Right lobe of liver (tissue), 6 donors: Measurements from ENCODE around the gene METTL16. TPM values are rescaled to one million over a fixed set of nuclear protein-coding genes. Genes with fewer than 3 reads are reported as not detected.

Experiments
- ATAC-seq, 4 donors: fragments of 200-7000 bp; cut with Tn5 transposase; one replicate each; pipeline ENCODE4 v1.9.1; 2020; ENCODE audit warnings: mild to moderate bottlenecking in 4 of 4, moderate library complexity in 4 of 4
- DNase-seq, 3 donors: peaks; one replicate each; pipeline ENCODE4 v3.0.0-alpha.2; 2020
- H3K27ac ChIP-seq, 3 donors: fragments of 200-600 bp; one replicate each; pipeline ENCODE4 v1.8.0; 2022
- H3K27me3 ChIP-seq, 2 donors: fragments of 200-600 bp; one replicate each; pipeline ENCODE4 v1.8.0; 2022
- H3K36me3 ChIP-seq, 4 donors: fragments of 200-600 bp; sonication (generic) in 1 of 4; one replicate each; pipeline versions ENCODE4 v1.5.1 to v1.8.0; 2017 to 2022; ENCODE audit warnings: control low read depth in 1 of 4
- H3K4me1 ChIP-seq, 4 donors: fragments of 200-600 bp; sonication (generic) in 1 of 4; one replicate each; pipeline versions ENCODE4 v1.5.1 to v1.8.0; 2017 to 2022; ENCODE audit warnings: control low read depth in 1 of 4
- H3K4me3 ChIP-seq, 3 donors: fragments of 200-600 bp; one replicate each; pipeline ENCODE4 v1.8.0; 2022
- H3K9me3 ChIP-seq, 4 donors: fragments of 200-600 bp; sonication (generic) in 1 of 4; one replicate each; pipeline versions ENCODE4 v1.5.1 to v1.8.0; 2017 to 2022; ENCODE audit warnings: control low read depth in 1 of 4
- POLR2A ChIP-seq: fragments of 450-650 bp; IDR thresholded peaks from one replicate; pipeline ENCODE4 v1.6.1; 2017; ENCODE audit warnings: antibody characterized with exemption, mild to moderate bottlenecking
- WGBS: methylation state at CpG from one replicate; pipeline ENCODE4 v1.1.6; 2018; ENCODE audit warnings: low coverage, low lambda C conversion rate; ENCODE audit not compliant: insufficient coverage; ENCODE audit errors: missing lambda C conversion rate; 5-methylcytosine and 5-hydroxymethylcytosine counted together
- intact Hi-C, 2 donors: fragments of 100-400 bp; cut with DNase I; formaldehyde crosslinking; loops; one replicate each; pipeline versions ENCODE4 v1.11.2 to v1.14.1; 2022
- total RNA-seq, 6 experiments: library from RNA; depleted of rRNA in 2 of 6; stranded (reverse); fragments of >200 nt in 2 of 6; fragmentation: NEBNext Ultra II Directional in 3 of 6; extraction: Animal tissue kit (Norgen Biotek cat#: 25700) in 3 of 6; gene quantifications; one replicate each; pipeline versions ENCODE4 v1.1.0 to v1.2.4, GENCODE V29; 2016 to 2023
- TF ChIP-seq, protein P1 (sequence below), 4 donors: fragments of 200-600 bp in 3 of 4; fragments of 450-650 bp in 1 of 4; IDR thresholded peaks; one replicate each; pipeline versions ENCODE4 v1.5.1 to v1.8.0; 2016 to 2022; ENCODE audit warnings: antibody characterized with exemption in 4 of 4, mild to moderate bottlenecking in 2 of 4
- donor health status: DM: no; HTN: yes; CAD: no.
- donor health status: DM: no; HTN: no; CAD: no.
- donor health status: DM: no; HTN: no; CAD: no.
- donor health status: DM: no; HTN: yes; CAD: no.
- donor health status: DM: no; HTN: yes; CAD: no.

METTL16 gene
- total RNA-seq, 6 experiments from 2014 or later: 8.4 to 12.1 (median 9.3) TPM

DNA sequence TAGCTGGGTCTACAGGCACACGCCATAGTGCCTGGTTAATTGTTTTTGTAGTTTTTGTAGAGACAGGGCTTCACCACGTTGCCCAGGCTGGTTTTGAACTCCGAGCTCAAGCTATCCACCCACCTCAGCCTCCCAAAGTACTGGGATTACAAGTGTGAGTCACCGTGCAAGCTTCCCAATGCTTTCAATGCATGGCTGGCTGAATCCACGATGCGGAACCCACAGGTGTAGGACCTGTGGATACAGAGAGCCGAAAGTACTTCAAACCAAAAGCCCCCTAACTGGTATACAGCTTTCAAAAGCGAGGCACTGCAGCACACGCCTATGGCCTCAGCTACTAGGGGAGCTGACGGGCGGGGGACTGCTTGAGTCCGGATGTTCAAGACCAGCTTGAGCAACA is 44.8 kb downstream of the METTL16 start:
- Histone ChIP-seq H3K4me1 (no peaks in the 10 kb centered on the region), H3K27ac (no peak overlapping the region), H3K27me3 (no peaks in the 10 kb centered on the region), H3K9me3 (no peaks in the 10 kb centered on the region), H3K36me3 (peaks cover 0 to 56% (median 9%) of the 10 kb centered on the region in 4 donors), H3K4me3 (no peak overlapping the region)
- WGBS: 84% methylated on average over 10 of the region's 12 CpGs
- ATAC-seq (no peak), DNase-seq (no peak)
- TF ChIP-seq POLR2A: no peak
- TF ChIP-seq, protein P1, sequence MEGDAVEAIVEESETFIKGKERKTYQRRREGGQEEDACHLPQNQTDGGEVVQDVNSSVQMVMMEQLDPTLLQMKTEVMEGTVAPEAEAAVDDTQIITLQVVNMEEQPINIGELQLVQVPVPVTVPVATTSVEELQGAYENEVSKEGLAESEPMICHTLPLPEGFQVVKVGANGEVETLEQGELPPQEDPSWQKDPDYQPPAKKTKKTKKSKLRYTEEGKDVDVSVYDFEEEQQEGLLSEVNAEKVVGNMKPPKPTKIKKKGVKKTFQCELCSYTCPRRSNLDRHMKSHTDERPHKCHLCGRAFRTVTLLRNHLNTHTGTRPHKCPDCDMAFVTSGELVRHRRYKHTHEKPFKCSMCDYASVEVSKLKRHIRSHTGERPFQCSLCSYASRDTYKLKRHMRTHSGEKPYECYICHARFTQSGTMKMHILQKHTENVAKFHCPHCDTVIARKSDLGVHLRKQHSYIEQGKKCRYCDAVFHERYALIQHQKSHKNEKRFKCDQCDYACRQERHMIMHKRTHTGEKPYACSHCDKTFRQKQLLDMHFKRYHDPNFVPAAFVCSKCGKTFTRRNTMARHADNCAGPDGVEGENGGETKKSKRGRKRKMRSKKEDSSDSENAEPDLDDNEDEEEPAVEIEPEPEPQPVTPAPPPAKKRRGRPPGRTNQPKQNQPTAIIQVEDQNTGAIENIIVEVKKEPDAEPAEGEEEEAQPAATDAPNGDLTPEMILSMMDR (IDR thresholded peaks at IDR 0.05): no peak
- intact Hi-C loops: no loop called here

DNA sequence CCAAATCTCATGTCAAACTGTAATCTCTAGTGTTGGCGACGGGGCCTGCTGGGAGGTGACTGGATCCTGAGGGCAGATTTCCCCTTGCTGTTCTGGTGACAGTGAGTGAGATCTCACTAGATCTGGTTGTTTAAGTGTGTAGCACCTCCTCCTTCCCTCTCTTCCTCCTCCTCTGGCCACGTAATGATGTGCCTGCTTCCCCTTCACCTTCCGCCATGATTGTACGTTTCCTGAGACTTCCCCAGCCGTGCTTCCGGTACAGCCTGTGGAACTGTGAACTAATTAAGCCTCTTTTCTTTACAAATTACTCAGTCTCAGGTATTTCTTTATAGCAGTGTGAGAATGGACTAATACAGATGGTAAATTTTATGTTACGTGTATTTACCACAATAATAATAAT is 49.2 kb downstream of the METTL16 start:
- H3K9me3 ChIP-seq: no peaks in the 10 kb centered on the region
- H3K36me3 ChIP-seq: peaks cover 0 to 36% (median 9%) of the 10 kb centered on the region in 4 donors
- H3K4me3 ChIP-seq: no peak overlapping the region
- DNase-seq (no peak), ATAC-seq (no peak)
- H3K27me3 ChIP-seq: no peaks in the 10 kb centered on the region
- intact Hi-C loops: no loop called here
- WGBS: 88% methylated on average over 8 of the region's 8 CpGs
- no peaks in the 10 kb centered on the region for H3K4me1 ChIP-seq
- TF ChIP-seq, protein P1 (IDR thresholded peaks at IDR 0.05): no peak
- no peak for TF ChIP-seq POLR2A
- H3K27ac ChIP-seq: no peak overlapping the region

DNA sequence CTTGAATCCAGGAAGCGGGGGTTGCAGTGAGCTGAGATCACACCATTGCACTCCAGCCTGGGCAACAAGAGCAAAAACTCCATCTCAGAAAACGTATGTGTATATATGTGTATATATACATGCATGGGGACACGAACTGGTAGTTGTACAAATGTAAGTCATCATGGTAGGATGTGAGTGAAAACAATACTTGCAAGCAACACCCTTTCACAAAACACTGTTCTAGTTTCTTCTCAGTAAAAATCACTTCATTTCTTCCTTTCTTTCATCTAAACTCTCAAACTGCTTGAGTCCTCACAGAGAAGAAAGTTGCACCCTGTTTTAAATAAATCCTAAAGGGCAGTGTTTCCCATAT is 51.8 kb downstream of the METTL16 start:
- no peaks in the 10 kb centered on the region for H3K9me3 ChIP-seq
- no peak overlapping the region for H3K4me3 ChIP-seq
- no peaks in the 10 kb centered on the region for H3K27me3 ChIP-seq
- H3K27ac ChIP-seq: no peak overlapping the region
- no peak for DNase-seq
- ATAC-seq: no peak
- H3K36me3 ChIP-seq: peaks cover 0 to 25% (median 11%) of the 10 kb centered on the region in 4 donors
- intact Hi-C loops: no loop called here
- WGBS: 75% methylated on average over 2 of the region's 3 CpGs
- TF ChIP-seq, protein P1 (IDR thresholded peaks at IDR 0.05): no peak
- no peaks in the 10 kb centered on the region for H3K4me1 ChIP-seq

DNA sequence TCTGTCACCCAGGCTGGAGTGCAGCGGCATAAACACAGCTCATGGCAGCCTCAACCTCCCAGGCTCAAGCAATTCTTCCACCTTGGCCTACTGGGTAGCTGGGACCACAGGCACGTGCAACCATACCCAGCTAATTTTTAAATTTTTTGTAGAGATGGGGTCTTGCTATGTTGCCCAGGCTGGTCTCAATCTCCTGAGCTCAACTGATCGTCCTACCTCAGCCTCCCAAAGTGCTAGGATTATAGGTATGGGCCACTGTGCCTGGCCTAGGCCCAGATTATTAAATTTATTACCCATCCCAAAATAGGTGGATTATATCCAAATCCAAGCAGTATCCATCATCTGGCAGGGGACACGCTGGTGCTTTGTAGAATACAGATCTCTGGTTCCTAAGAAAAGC is 53.8 kb downstream of the METTL16 start:
- DNase-seq (no peak), ATAC-seq (no peak)
- peaks cover 0 to 2% (median 0%) of the 10 kb centered on the region in 4 donors for H3K4me1 ChIP-seq
- H3K27me3 ChIP-seq: no peaks in the 10 kb centered on the region
- intact Hi-C loops: no loop called here
- H3K9me3 ChIP-seq: no peaks in the 10 kb centered on the region
- 100% methylated on average over 3 of the region's 4 CpGs for WGBS
- no peak overlapping the region for H3K27ac ChIP-seq
- TF ChIP-seq, protein P1 (IDR thresholded peaks at IDR 0.05): no peak
- no peak for TF ChIP-seq POLR2A
- no peak overlapping the region for H3K4me3 ChIP-seq
- peaks cover 0 to 13% (median 2%) of the 10 kb centered on the region in 4 donors for H3K36me3 ChIP-seq

DNA sequence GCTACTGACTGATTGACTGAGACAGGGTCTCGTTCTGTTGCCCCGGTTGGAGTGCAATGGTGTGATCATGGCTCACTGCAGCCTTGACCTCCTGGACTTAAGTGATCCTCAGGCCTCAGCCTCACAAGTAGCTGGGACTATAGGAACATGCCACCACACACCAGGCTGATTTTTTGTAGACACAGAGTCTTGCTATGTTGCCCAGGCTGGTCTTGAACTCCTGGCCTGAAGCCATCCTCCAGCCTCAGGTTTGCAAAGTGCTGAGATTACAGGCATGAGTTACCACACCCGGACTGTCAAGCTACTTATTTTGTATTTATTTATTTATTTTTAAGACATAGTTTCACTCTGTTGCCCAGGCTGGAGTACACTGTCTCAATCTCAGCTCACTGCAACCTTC is 55.2 kb downstream of the METTL16 start:
- intact Hi-C loops: no loop called here
- Histone ChIP-seq H3K27me3 (no peaks in the 10 kb centered on the region), H3K4me3 (no peak overlapping the region), H3K36me3 (peaks cover 0 to 4% (median 1%) of the 10 kb centered on the region in 4 donors), H3K9me3 (no peaks in the 10 kb centered on the region), H3K27ac (no peak overlapping the region), H3K4me1 (peaks cover 0 to 2% (median 0%) of the 10 kb centered on the region in 4 donors)
- WGBS: 88% methylated on average over 3 of the region's 3 CpGs
- DNase-seq (no peak), ATAC-seq (no peak)
- TF ChIP-seq, protein P1 (IDR thresholded peaks at IDR 0.05): no peak
- TF ChIP-seq POLR2A: no peak
